Thoracic aorta endothelial cell (primary cell): ENCODE results near the gene SPATA2L. TPM values are rescaled to one million over a fixed set of nuclear protein-coding genes. Genes with fewer than 3 reads are reported as not detected.

Experiments
- total RNA-seq: library from RNA; depleted of rRNA; stranded (reverse); fragments of >200 nt; gene quantifications from 2 replicates; pipeline ENCODE4 v1.2.3, GENCODE V29; 2012

The SPATA2L gene
- total RNA-seq = 11.2 and 15.3 TPM in 2 replicates

GRCh38 chr16:89701425-89702406 is at the start of gene SPATA2L:
Gene SPATA2L (minus strand): TSS chr16:89701705. CDS start chr16:89701232, 473 bp downstream.

GRCh38 chr16:89720813-89721545 is 19.5 kb upstream of the SPATA2L start, which contains the start of the genes VPS9D1 and ZNF276:
Gene VPS9D1 (minus strand): TSS chr16:89720898. CDS start chr16:89720861, 37 bp downstream.
Gene ZNF276 (plus strand): TSS chr16:89721537. CDS start chr16:89721641, 104 bp downstream.

GRCh38 chr16:89686520-89687091 is 14.9 kb downstream of the SPATA2L start, which contains the start of gene CDK10:
Gene CDK10 (plus strand): TSS chr16:89686689. CDS start chr16:89686711, 22 bp downstream.

GRCh38 chr16:89657442-89658220 is 43.9 kb downstream of the SPATA2L start, which contains the start of the genes CHMP1A and SPATA33:
Gene CHMP1A (minus strand): TSS chr16:89657708. CDS start chr16:89657588, 120 bp downstream.
Gene SPATA33 (plus strand): TSS chr16:89657836. CDS start chr16:89657912, 76 bp downstream.

Other genes with a start within 250 kb of the SPATA2L start
- 105 and 128 TPM in 2 replicates for gene ANKRD11, start 211.1 kb downstream of the SPATA2L start, total RNA-seq
- gene SPG7, start 193.3 kb downstream of the SPATA2L start, total RNA-seq = 111 and 119 TPM in 2 replicates
- gene RPL13, start 141.0 kb downstream of the SPATA2L start, total RNA-seq = 2,315 and 2,453 TPM in 2 replicates
- 9.3 and 9.5 TPM in 2 replicates for gene CPNE7, start 125.9 kb downstream of the SPATA2L start, total RNA-seq
- 0.57 TPM in 1 of 2 replicates, not detected in the other for gene DPEP1, start 88.1 kb downstream of the SPATA2L start, total RNA-seq
- 85.7 and 104 TPM in 2 replicates for gene CHMP1A, start 44.0 kb downstream of the SPATA2L start, total RNA-seq
- gene SPATA33, start 43.9 kb downstream of the SPATA2L start, total RNA-seq = 3.8 and 4.7 TPM in 2 replicates
- 37.0 and 45.8 TPM in 2 replicates for gene CDK10, start 15.0 kb downstream of the SPATA2L start, total RNA-seq
- 6.9 and 7.2 TPM in 2 replicates for gene VPS9D1, start 19.2 kb upstream of the SPATA2L start, total RNA-seq
- 24.1 and 24.9 TPM in 2 replicates for gene ZNF276, start 19.8 kb upstream of the SPATA2L start, total RNA-seq
- 38.4 and 49.5 TPM in 2 replicates for gene FANCA, start 114.9 kb upstream of the SPATA2L start, total RNA-seq
- gene SPIRE2, start 126.8 kb upstream of the SPATA2L start, total RNA-seq = 1.2 and 2.2 TPM in 2 replicates
- gene TCF25, start 171.9 kb upstream of the SPATA2L start, total RNA-seq = 137 and 150 TPM in 2 replicates
- 2.7 and 2.9 TPM in 2 replicates for gene MC1R, start 217.2 kb upstream of the SPATA2L start, total RNA-seq
- 130 and 167 TPM in 2 replicates for gene TUBB3, start 221.6 kb upstream of the SPATA2L start, total RNA-seq
- gene DEF8, start 247.1 kb upstream of the SPATA2L start, total RNA-seq = 87.5 and 93.1 TPM in 2 replicates